Neuronal stem cell (in vitro differentiated cells): Measurements from ENCODE around the gene CDHR1.

Experiments used
- DNase-seq: peaks from one replicate; pipeline ENCODE4 v3.0.0-alpha.2; 2013; ENCODE audit warnings: low spot score
- H2AFZ ChIP-seq: one replicate; pipeline ENCODE4 v1.6.1; 2013; ENCODE audit warnings: mild to moderate bottlenecking, low read length, inconsistent platforms
- H2AK5ac ChIP-seq: 2 replicates; pipeline ENCODE4 v1.6.1; 2013; ENCODE audit warnings: low read depth, mild to moderate bottlenecking, inconsistent platforms, low read length, moderate library complexity, mixed read lengths
- H2BK120ac ChIP-seq: 2 replicates; pipeline ENCODE4 v1.6.1; 2013; ENCODE audit warnings: low read depth, mild to moderate bottlenecking, inconsistent platforms, low read length, moderate library complexity, mixed read lengths
- H2BK12ac ChIP-seq: one replicate; pipeline ENCODE4 v1.6.1; 2013; ENCODE audit warnings: low read length, inconsistent platforms
- H2BK15ac ChIP-seq: 2 replicates; pipeline ENCODE4 v1.6.1; 2013; ENCODE audit warnings: mild to moderate bottlenecking, low read length, inconsistent platforms, mixed read lengths
- H2BK5ac ChIP-seq: one replicate; pipeline ENCODE4 v1.6.1; 2013; ENCODE audit warnings: inconsistent platforms, mild to moderate bottlenecking, low read length, moderate library complexity
- H3K14ac ChIP-seq: one replicate; pipeline ENCODE4 v1.6.1; 2013; ENCODE audit warnings: low read length, inconsistent platforms
- H3K18ac ChIP-seq: 2 replicates; pipeline ENCODE4 v1.6.1; 2013; ENCODE audit warnings: low read length, inconsistent platforms
- H3K23ac ChIP-seq: 2 replicates; pipeline ENCODE4 v1.6.1; 2013; ENCODE audit warnings: low read depth, mild to moderate bottlenecking, mixed read lengths, low read length, inconsistent platforms; ENCODE audit not compliant: poor library complexity
- H3K27ac ChIP-seq: replicated peaks from 3 replicates; pipeline ENCODE4 v1.5.1; 2013; ENCODE audit warnings: low read length, inconsistent platforms
- H3K27me3 ChIP-seq, 3 experiments: 2 replicates each; pipeline ENCODE4 v1.6.1; 2013; ENCODE audit warnings: low read length in 3 of 3, mild to moderate bottlenecking in 2 of 3, inconsistent platforms in 1 of 3, low read depth in 1 of 3, mixed read lengths in 1 of 3, moderate library complexity in 1 of 3; ENCODE audit not compliant: control insufficient read depth in 3 of 3, insufficient read depth in 3 of 3
- H3K36me3 ChIP-seq, 2 donors: replicated peaks in 1 of 2; 2 replicates each; pipeline ENCODE4 v1.6.1; 2013; ENCODE audit warnings: low read length in 2 of 2; ENCODE audit not compliant: control insufficient read depth in 2 of 2, insufficient read depth in 2 of 2
- H3K4ac ChIP-seq: 2 replicates; pipeline ENCODE4 v1.6.1; 2013; ENCODE audit warnings: inconsistent platforms, mild to moderate bottlenecking, low read length, moderate library complexity
- H3K4me1 ChIP-seq, 2 donors: 1 replicate in 1 of 2; 2 replicates in 1 of 2; pipeline ENCODE4 v1.6.1; 2013; ENCODE audit warnings: low read length in 2 of 2, low read depth in 1 of 2; ENCODE audit not compliant: control insufficient read depth in 2 of 2, insufficient read depth in 1 of 2
- H3K4me2 ChIP-seq: one replicate; pipeline ENCODE4 v1.6.1; 2013; ENCODE audit warnings: mild to moderate bottlenecking, low read length, inconsistent platforms; ENCODE audit not compliant: insufficient read depth, poor library complexity, severe bottlenecking
- H3K4me3 ChIP-seq, 2 donors: 2 replicates each; pipeline ENCODE4 v1.5.1; 2013; ENCODE audit warnings: low read length in 2 of 2, mild to moderate bottlenecking in 2 of 2, inconsistent platforms in 1 of 2, moderate library complexity in 1 of 2
- H3K79me1 ChIP-seq: one replicate; pipeline ENCODE4 v1.6.1; 2013; ENCODE audit warnings: low read depth, mild to moderate bottlenecking, inconsistent platforms, low read length, moderate library complexity
- H3K9ac ChIP-seq: one replicate; pipeline ENCODE4 v1.6.1; 2013; ENCODE audit warnings: mild to moderate bottlenecking, low read depth, low read length, inconsistent platforms; ENCODE audit not compliant: poor library complexity
- H3K9me3 ChIP-seq, 2 donors: replicated peaks in 1 of 2; 2 replicates each; pipeline versions ENCODE3 to v1.6.1; 2013; ENCODE audit warnings: low read length in 2 of 2, mild to moderate bottlenecking in 2 of 2, inconsistent platforms in 1 of 2, low read depth in 1 of 2, mixed read lengths in 1 of 2, moderate library complexity in 1 of 2; ENCODE audit not compliant: control insufficient read depth in 2 of 2, insufficient read depth in 1 of 2
- H4K8ac ChIP-seq: one replicate; pipeline ENCODE4 v1.6.1; 2013; ENCODE audit warnings: low read depth, mild to moderate bottlenecking, inconsistent platforms, low read length, moderate library complexity
- H4K91ac ChIP-seq: one replicate; pipeline ENCODE4 v1.6.1; 2013; ENCODE audit warnings: low read length, low read depth, mild to moderate bottlenecking, inconsistent platforms; ENCODE audit not compliant: poor library complexity
- WGBS, 2 donors: extraction: QIAGEN DNeasy Blood & Tissue Kit; methylation state at CpG; one replicate each; pipeline ENCODE4 v1.1.7; 2013; ENCODE audit warnings: missing lambda C conversion rate in 2 of 2, mixed read lengths in 1 of 2; ENCODE audit not compliant: insufficient read length in 2 of 2, insufficient replicate concordance in 1 of 2; ENCODE audit errors: extremely low coverage in 2 of 2; 5-methylcytosine and 5-hydroxymethylcytosine counted together

Gene CDHR1

GRCh38 chr10:84190621-84191020 lies 3.7 kb upstream of the CDHR1 start:
- Histone ChIP-seq H3K9me3 (peaks cover 0 to 4% of the 10 kb centered on the region in 2 donors), H3K9ac (no peak overlapping the region), H3K4me1 (peaks cover 7 to 9% of the 10 kb centered on the region in 2 donors), H2BK120ac (no peak overlapping the region), H3K18ac (no peak overlapping the region), H3K27me3 (peaks cover 4 to 50% (median 27%) of the 10 kb centered on the region in 3 experiments), H3K4me2 (no peak overlapping the region), H2BK15ac (no peak overlapping the region), H3K36me3 (no peaks in the 10 kb centered on the region), H3K14ac (no peak overlapping the region), H2AFZ (no peak overlapping the region), H3K4me3 (no peak overlapping the region), H4K8ac (no peak overlapping the region), H4K91ac (no peak overlapping the region), H3K4ac (no peak overlapping the region), H2BK12ac (no peak overlapping the region), H2AK5ac (peak overlapping the region; percentile 53), H3K79me1 (no peaks in the 10 kb centered on the region), H3K23ac (no peak overlapping the region), H3K27ac (no peak overlapping the region), H2BK5ac (no peak overlapping the region)
- DNase-seq: no peak
- no CpG with 5 or more reads among the region's 3 CpGs for WGBS, 2 donors

GRCh38 chr10:84191106-84191505 lies 3.2 kb upstream of the CDHR1 start:
- Histone ChIP-seq H3K4me1 (peaks cover 7 to 8% of the 10 kb centered on the region in 2 donors), H3K27ac (no peak overlapping the region), H3K23ac (no peak overlapping the region), H3K4ac (no peak overlapping the region), H4K8ac (no peak overlapping the region), H2BK15ac (no peak overlapping the region), H4K91ac (no peak overlapping the region), H3K9me3 (peaks cover 0 to 4% of the 10 kb centered on the region in 2 donors), H2BK120ac (no peak overlapping the region), H2BK5ac (no peak overlapping the region), H3K79me1 (no peaks in the 10 kb centered on the region), H3K14ac (no peak overlapping the region), H2AFZ (no peak overlapping the region), H3K36me3 (no peaks in the 10 kb centered on the region), H2AK5ac (no peak overlapping the region), H3K9ac (no peak overlapping the region), H2BK12ac (no peak overlapping the region), H3K18ac (no peak overlapping the region), H3K4me2 (no peak overlapping the region), H3K27me3 (peaks cover 4 to 55% (median 31%) of the 10 kb centered on the region in 3 experiments), H3K4me3 (no peak overlapping the region)
- DNase-seq: no peak
- no CpG with 5 or more reads among the region's 5 CpGs for WGBS, 2 donors

GRCh38 chr10:84193327-84193726 lies 1.0 kb upstream of the CDHR1 start:
- H3K18ac ChIP-seq: peak overlapping the region; percentile 21
- no peaks in the 10 kb centered on the region for H3K9me3 ChIP-seq
- H3K27ac ChIP-seq: no peak overlapping the region
- no peak overlapping the region for H3K9ac ChIP-seq
- DNase-seq: no peak
- no peaks in the 10 kb centered on the region for H3K79me1 ChIP-seq
- peak overlapping the region; percentile 31 for H2BK15ac ChIP-seq
- no CpG with 5 or more reads among the region's 2 CpGs for WGBS, 2 donors
- no peak overlapping the region for H3K14ac ChIP-seq
- no peak overlapping the region for H3K4me3 ChIP-seq
- no peak overlapping the region for H2BK5ac ChIP-seq
- H3K36me3 ChIP-seq: no peaks in the 10 kb centered on the region
- H3K4me1 ChIP-seq: peaks cover 7% of the 10 kb centered on the region in 2 donors
- no peak overlapping the region for H2BK12ac ChIP-seq
- H3K4ac ChIP-seq: no peak overlapping the region
- no peak overlapping the region for H3K23ac ChIP-seq
- no peak overlapping the region for H4K91ac ChIP-seq
- no peak overlapping the region for H4K8ac ChIP-seq
- no peak overlapping the region for H3K4me2 ChIP-seq
- H2AK5ac ChIP-seq: peak overlapping the region; percentile 64
- H2AFZ ChIP-seq: no peak overlapping the region
- peaks cover 4 to 77% (median 26%) of the 10 kb centered on the region in 3 experiments for H3K27me3 ChIP-seq
- no peak overlapping the region for H2BK120ac ChIP-seq

- WGBS, 2 donors: no CpG with 5 or more reads among the region's 5 CpGs
- Histone ChIP-seq H4K91ac (no peak overlapping the region), H2AK5ac (peak overlapping the region; percentile 64)
Measured at GRCh38 chr10:84193846-84194423, 402 bp upstream of the CDHR1 start.

More at GRCh38 chr10:84193846-84194423, 402 bp upstream of the CDHR1 start:
- H3K79me1 ChIP-seq: no peaks in the 10 kb centered on the region
- H2BK15ac ChIP-seq: peak overlapping the region; percentile 82
- H2AFZ ChIP-seq: peak overlapping the region; percentile 93
- H3K4ac ChIP-seq: no peak overlapping the region
- no peak for DNase-seq
- H2BK5ac ChIP-seq: no peak overlapping the region
- no peak overlapping the region for H4K8ac ChIP-seq
- H2BK120ac ChIP-seq: no peak overlapping the region
- peak overlapping the region; percentile 92 for H3K18ac ChIP-seq
- H3K4me1 ChIP-seq: peaks cover 7% of the 10 kb centered on the region in 2 donors
- no peak overlapping the region for H2BK12ac ChIP-seq
- H3K4me2 ChIP-seq: peak overlapping the region; percentile 94
- H3K4me3 ChIP-seq: peak overlapping the region in 1 of 2 donors; percentile 41
- peak overlapping the region; percentile 60 for H3K23ac ChIP-seq
- no peak overlapping the region for H3K14ac ChIP-seq
- peaks cover 4 to 83% (median 26%) of the 10 kb centered on the region in 3 experiments for H3K27me3 ChIP-seq
- no peaks in the 10 kb centered on the region for H3K36me3 ChIP-seq
- H3K9me3 ChIP-seq: no peaks in the 10 kb centered on the region
- H3K9ac ChIP-seq: peak overlapping the region; percentile 8
- no peak overlapping the region for H3K27ac ChIP-seq
